Dedifferentiated amniotic fluid mesenchymal stem cell (primary cell): ENCODE results near the gene GDPD2.

Experiments
- DNase-seq: peaks from one replicate; pipeline ENCODE4 v3.0.0-alpha.2; 2016; ENCODE audit errors: extremely low spot score

Gene GDPD2

GRCh38 chrX:70476166-70476933 is 53.2 kb downstream of the GDPD2 start:
- no peak for DNase-seq

DNA sequence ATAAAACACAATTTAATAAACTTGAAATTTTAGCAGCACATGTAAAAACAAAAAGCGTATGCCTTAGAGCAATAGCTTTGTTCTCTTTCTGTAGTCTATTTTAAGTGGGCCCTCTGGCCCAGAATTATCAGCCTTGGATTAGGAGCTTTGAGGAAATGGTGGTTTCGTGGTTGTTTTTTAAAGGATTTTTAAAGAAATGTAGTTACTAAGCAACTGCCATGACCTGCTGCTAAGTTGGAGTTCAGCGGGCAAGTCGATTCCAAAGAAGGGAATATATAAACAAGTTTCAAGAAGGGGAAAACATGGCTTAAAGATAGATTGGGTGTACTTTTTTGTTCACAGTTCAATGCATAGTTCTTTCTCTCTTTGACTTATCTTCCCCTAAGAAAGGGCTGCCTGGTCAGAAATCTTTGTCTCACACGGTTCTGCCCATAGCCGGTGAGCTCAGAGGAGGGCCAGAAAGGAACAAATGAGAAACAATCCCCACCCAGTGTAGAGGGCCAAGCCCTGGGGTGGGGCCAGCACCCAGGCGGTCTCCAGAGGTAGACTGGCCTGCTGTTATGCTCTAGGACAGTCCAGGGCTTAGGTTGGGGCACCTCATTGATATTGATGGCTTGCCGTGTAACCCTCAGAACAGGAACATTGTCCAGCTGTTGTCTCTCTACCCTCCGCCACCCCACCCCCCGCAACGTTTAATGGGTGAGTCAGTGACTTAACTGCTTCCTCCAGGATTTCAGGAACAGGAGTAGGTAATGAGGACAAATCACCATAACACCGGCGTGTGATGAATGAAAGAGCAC is 54.0 kb downstream of the GDPD2 start:
- DNase-seq: no peak

- DNase-seq: no peak
Observed at GRCh38 chrX:70477734-70478075, 54.6 kb downstream of the GDPD2 start.

DNA sequence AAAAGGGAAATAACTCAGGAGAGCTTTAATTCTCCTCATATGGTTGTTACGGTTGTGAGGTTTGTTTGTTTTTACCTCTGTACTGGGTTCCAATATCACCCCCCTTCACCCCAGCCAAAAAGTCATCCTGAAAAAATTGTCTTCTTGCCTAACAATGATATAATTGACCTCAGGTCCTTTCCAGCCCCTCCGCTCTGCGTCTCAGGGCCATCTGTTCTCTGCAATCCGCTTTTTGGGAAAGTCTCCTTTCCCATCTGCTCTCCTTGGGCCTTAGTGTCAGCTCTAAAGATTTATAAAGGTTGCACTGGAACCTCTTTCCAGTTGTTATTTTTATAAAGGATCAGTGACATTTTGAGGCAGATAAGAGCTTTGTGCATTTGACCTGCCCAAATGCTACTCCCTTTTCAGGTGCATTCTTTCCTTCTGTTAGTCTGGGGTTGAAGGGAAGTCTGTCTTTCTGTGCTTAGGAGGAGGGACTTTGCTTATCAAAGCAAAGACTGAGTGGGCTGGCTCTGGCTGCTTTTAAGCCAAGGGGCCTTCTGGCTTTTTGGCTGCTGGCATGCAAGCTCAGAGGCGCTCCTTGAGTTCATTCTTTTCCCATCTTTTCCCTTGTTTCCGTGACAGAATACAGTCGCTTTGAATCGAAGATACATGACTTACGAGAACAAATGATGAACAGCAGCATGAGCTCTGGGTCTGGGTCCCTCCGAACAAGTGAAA is 55.6 kb downstream of the GDPD2 start:
- DNase-seq: no peak

DNA sequence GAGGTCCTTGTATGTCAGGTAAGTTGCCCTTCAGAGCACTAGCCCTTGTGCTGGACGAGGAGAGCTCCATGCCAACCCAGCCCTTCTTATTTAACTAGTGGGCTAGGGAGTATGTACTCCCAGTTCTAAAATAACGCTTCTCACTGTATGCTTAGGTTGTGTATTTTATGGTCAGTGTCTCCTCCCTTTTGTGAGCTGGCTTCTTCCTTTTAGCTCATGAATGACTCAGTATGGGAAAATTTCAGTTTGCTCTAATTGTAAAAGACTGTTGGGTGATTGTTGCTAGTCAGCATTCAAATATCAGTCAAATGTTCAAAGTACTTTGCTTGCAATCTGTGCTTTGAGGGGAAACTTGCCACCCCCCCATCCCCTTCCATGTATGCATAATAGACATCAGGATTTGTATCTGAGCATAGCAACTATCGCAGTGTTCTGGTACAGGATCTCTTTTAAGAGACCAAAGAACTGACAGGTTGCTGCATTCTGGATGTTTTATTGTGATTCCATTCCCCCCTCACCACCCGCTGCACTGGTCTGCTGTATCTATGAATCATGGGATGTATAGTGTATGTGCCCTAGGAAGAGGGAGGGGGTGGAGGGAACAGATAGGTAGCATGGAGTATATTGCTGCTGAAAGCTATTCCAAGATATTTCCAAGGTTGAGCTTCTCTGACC is 56.3 kb downstream of the GDPD2 start:
- DNase-seq: peak; percentile 59

GRCh38 chrX:70479922-70480659 is 57.0 kb downstream of the GDPD2 start:
- no peak for DNase-seq

GRCh38 chrX:70480660-70481018 is 57.5 kb downstream of the GDPD2 start:
- DNase-seq: no peak

DNA sequence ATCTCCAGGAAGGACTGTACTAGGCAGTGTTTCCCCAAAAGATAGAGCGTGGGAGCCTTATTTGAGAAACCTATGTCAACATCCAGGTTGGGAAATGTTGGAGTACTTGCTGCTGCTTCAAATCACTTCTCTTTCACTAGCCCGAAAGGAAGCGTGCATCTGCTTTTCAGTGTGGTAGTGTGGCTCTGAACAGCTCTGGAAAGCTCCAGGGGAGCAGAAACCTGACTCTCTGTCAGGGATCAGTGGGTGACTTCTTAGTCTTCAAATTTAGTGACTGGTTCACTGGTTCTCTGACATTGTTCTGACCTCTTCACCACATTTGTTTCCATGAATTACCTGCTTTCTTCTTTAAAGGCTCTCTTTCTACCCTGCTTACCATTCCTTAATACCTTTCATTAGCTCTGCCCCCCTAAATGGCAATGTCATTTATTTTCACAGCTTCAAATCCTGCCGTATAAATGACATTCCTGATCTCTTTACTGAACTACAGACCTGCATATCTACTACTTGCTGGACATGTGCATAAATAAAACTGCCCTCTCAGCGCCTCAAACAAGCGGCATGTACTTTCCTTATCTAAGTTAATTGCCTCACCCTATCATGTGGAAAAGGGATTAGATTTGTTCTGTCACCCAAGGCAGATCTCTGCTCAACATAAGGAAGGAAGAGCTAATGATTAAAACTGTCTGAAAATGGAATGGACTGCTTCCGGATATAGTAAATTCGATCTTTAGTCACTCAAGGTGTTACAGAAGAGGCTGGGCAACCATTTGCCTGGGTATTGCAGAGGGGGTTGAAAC is 58.6 kb downstream of the GDPD2 start:
- DNase-seq: no peak

- no peak for DNase-seq
Observed at GRCh38 chrX:70482300-70482699, 59.2 kb downstream of the GDPD2 start.
